NCI-H2227 (cell line): Measurements from ENCODE around the gene IRF5.
"Not testable (repeated sequence)": the region's sequence is repeated elsewhere in the genome, so short reads cannot be mapped to it uniquely, and the experiment has no call there.

Source experiments
- DNase-seq: peaks from one replicate; lab custom pipeline; 2025; ENCODE audit not compliant: unreplicated experiment; lab: John Stamatoyannopoulos, UW

The IRF5 gene

GRCh38 chr7:128938544-128939074 lies 882 bp downstream of the IRF5 start:
- DNase-seq: peak; percentile 41

GRCh38 chr7:128939075-128939860 lies 1.5 kb downstream of the IRF5 start:
- DNase-seq: no peak

- no peak for DNase-seq
Measured at GRCh38 chr7:128939861-128940410, 2.2 kb downstream of the IRF5 start.

GRCh38 chr7:128940494-128941322 lies 3.0 kb downstream of the IRF5 start:
- peak; percentile 33 for DNase-seq

- DNase-seq: no peak
Measured at GRCh38 chr7:128941323-128941890, 3.7 kb downstream of the IRF5 start.

GRCh38 chr7:128941946-128942526 lies 4.3 kb downstream of the IRF5 start:
- no peak for DNase-seq

GRCh38 chr7:128943251-128943650 lies 5.5 kb downstream of the IRF5 start:
- DNase-seq: not testable (repeated sequence)

- DNase-seq: no peak
Measured at GRCh38 chr7:128944487-128945236, 6.9 kb downstream of the IRF5 start.

GRCh38 chr7:128945668-128946366 lies 8.1 kb downstream of the IRF5 start:
- no peak for DNase-seq

- no peak for DNase-seq
Measured at GRCh38 chr7:128946936-128947830, 9.5 kb downstream of the IRF5 start.

- DNase-seq: no peak
Measured at GRCh38 chr7:128947854-128948253, 10.1 kb downstream of the IRF5 start.

GRCh38 chr7:128948312-128948973 lies 10.7 kb downstream of the IRF5 start:
- no peak for DNase-seq

GRCh38 chr7:128948976-128949760 lies 11.4 kb downstream of the IRF5 start:
- DNase-seq: no peak

- no peak for DNase-seq
Measured at GRCh38 chr7:128951296-128951695, 13.6 kb downstream of the IRF5 start.

GRCh38 chr7:128954150-128954549 lies 16.4 kb downstream of the IRF5 start:
- no peak for DNase-seq

GRCh38 chr7:128954830-128955802 lies 17.4 kb downstream of the IRF5 start:
- DNase-seq: peak; percentile 16
